Measurements from ENCODE around the gene WSB1.

WSB1 gene

GRCh38 chr17:27299384-27300049 lies 5.6 kb downstream of the WSB1 start:
- DNase-seq, result no peak
- in situ Hi-C loops (cut with HindIII; ENCODE audit: low pct_ligation_motif_present, low pct_unique_long_range_greater_than_20kb, low sequenced_read_pairs), result no loop called here

GRCh38 chr17:27303734-27304133 lies 9.8 kb downstream of the WSB1 start:
- no peak for DNase-seq
- in situ Hi-C loops (cut with HindIII; ENCODE audit: low pct_ligation_motif_present, low pct_unique_long_range_greater_than_20kb, low sequenced_read_pairs), result no loop called here

- in situ Hi-C loops (cut with HindIII; ENCODE audit: low pct_ligation_motif_present, low pct_unique_long_range_greater_than_20kb, low sequenced_read_pairs), result no loop called here
Observed at GRCh38 chr17:27306276-27306835, 12.4 kb downstream of the WSB1 start.

GRCh38 chr17:27310565-27311110 lies 16.7 kb downstream of the WSB1 start:
- no peak for DNase-seq
- in situ Hi-C loops (cut with HindIII; ENCODE audit: low pct_ligation_motif_present, low pct_unique_long_range_greater_than_20kb, low sequenced_read_pairs), result no loop called here

More at GRCh38 chr17:27306276-27306835, 12.4 kb downstream of the WSB1 start:
- no peak for DNase-seq

- DNase-seq, result no peak
- in situ Hi-C loops (cut with HindIII; ENCODE audit: low pct_ligation_motif_present, low pct_unique_long_range_greater_than_20kb, low sequenced_read_pairs), result no loop called here
Observed at GRCh38 chr17:27313301-27313700, 19.4 kb downstream of the WSB1 start.

GRCh38 chr17:27315322-27315721 lies 21.4 kb downstream of the WSB1 start:
- DNase-seq, result no peak
- in situ Hi-C loops (cut with HindIII; ENCODE audit: low pct_ligation_motif_present, low pct_unique_long_range_greater_than_20kb, low sequenced_read_pairs), result no loop called here

GRCh38 chr17:27315796-27316465 lies 22.0 kb downstream of the WSB1 start:
- DNase-seq, result no peak
- in situ Hi-C loops (cut with HindIII; ENCODE audit: low pct_ligation_motif_present, low pct_unique_long_range_greater_than_20kb, low sequenced_read_pairs), result no loop called here

GRCh38 chr17:27318228-27318627 lies 24.3 kb downstream of the WSB1 start:
- no peak for DNase-seq
- in situ Hi-C loops (cut with HindIII; ENCODE audit: low pct_ligation_motif_present, low pct_unique_long_range_greater_than_20kb, low sequenced_read_pairs), result no loop called here

GRCh38 chr17:27318633-27319032 lies 24.7 kb downstream of the WSB1 start:
- in situ Hi-C loops (cut with HindIII; ENCODE audit: low pct_ligation_motif_present, low pct_unique_long_range_greater_than_20kb, low sequenced_read_pairs), result no loop called here
- DNase-seq, result no peak

- in situ Hi-C loops (cut with HindIII; ENCODE audit: low pct_ligation_motif_present, low pct_unique_long_range_greater_than_20kb, low sequenced_read_pairs), result no loop called here
- no peak for DNase-seq
Observed at GRCh38 chr17:27319541-27320221, 25.8 kb downstream of the WSB1 start.

GRCh38 chr17:27320222-27320560 lies 26.3 kb downstream of the WSB1 start:
- DNase-seq, result no peak
- in situ Hi-C loops (cut with HindIII; ENCODE audit: low pct_ligation_motif_present, low pct_unique_long_range_greater_than_20kb, low sequenced_read_pairs), result no loop called here

GRCh38 chr17:27321372-27321771 lies 27.5 kb downstream of the WSB1 start:
- no peak for DNase-seq
- in situ Hi-C loops (cut with HindIII; ENCODE audit: low pct_ligation_motif_present, low pct_unique_long_range_greater_than_20kb, low sequenced_read_pairs), result no loop called here

- in situ Hi-C loops (cut with HindIII; ENCODE audit: low pct_ligation_motif_present, low pct_unique_long_range_greater_than_20kb, low sequenced_read_pairs), result no loop called here
- DNase-seq, result no peak
Observed at GRCh38 chr17:27322026-27322425, 28.1 kb downstream of the WSB1 start.

- DNase-seq, result no peak
- in situ Hi-C loops (cut with HindIII; ENCODE audit: low pct_ligation_motif_present, low pct_unique_long_range_greater_than_20kb, low sequenced_read_pairs), result no loop called here
Observed at GRCh38 chr17:27322690-27323508, 29.0 kb downstream of the WSB1 start.

- in situ Hi-C loops (cut with HindIII; ENCODE audit: low pct_ligation_motif_present, low pct_unique_long_range_greater_than_20kb, low sequenced_read_pairs), result no loop called here
- no peak for DNase-seq
Observed at GRCh38 chr17:27323538-27324215, 29.8 kb downstream of the WSB1 start.

- no peak for DNase-seq
- in situ Hi-C loops (cut with HindIII; ENCODE audit: low pct_ligation_motif_present, low pct_unique_long_range_greater_than_20kb, low sequenced_read_pairs), result loop anchor here (25.0 kb wide), 2 partner anchors 88 to 237 kb away; no protein-coding TSS in a partner anchor
Observed at GRCh38 chr17:27324771-27325339, 30.9 kb downstream of the WSB1 start.

GRCh38 chr17:27326051-27326450 lies 32.1 kb downstream of the WSB1 start:
- in situ Hi-C loops (cut with HindIII; ENCODE audit: low pct_ligation_motif_present, low pct_unique_long_range_greater_than_20kb, low sequenced_read_pairs), result loop anchor here (25.0 kb wide), 2 partner anchors 89 to 236 kb away; no protein-coding TSS in a partner anchor
- DNase-seq, result no peak
